IMR-90 (cell line): ENCODE measurements around the gene SELENOM. TPM values are rescaled to one million over a fixed set of nuclear protein-coding genes. Genes with fewer than 3 reads are reported as not detected.
A peak's percentile ranks its signal among the peaks of the same experiment; 100 is the strongest.

Experiments
- ATAC-seq: fragments of 200-7000 bp; cut with Tn5 transposase; 2 replicates; pipeline ENCODE4 v1.9.1; 2020; ENCODE audit warnings: low read depth, mild to moderate bottlenecking, moderate library complexity
- BruUV-seq: library from RNA; stranded (reverse); fragments of 400-500 nt; replicated peaks from 2 replicates; lab custom pipeline; 2021; lab: Mats Ljungman, UMichigan
- CTCF ChIA-PET: fragments of 300-600 bp; formaldehyde crosslinking; extraction: SDS; loops from one replicate; lab custom pipeline; 2021; ENCODE audit warnings: antibody characterized with exemption; lab: Yijun Ruan, JAX
- POLR2A ChIA-PET: fragments of 300-600 bp; sonication (Branson Sonifier 250); formaldehyde crosslinking; loops from one replicate; lab custom pipeline; 2022; ENCODE audit warnings: antibody characterized with exemption; ENCODE audit not compliant: unreplicated experiment; lab: Charles Lee
- DNase-seq: peaks from one replicate; pipeline ENCODE4 v3.0.0; 2013
- H2AFZ ChIP-seq: replicated peaks from 2 replicates; pipeline ENCODE3; 2013; ENCODE audit warnings: low read length, mild to moderate bottlenecking; ENCODE audit not compliant: poor library complexity
- H2AK5ac ChIP-seq: 2 replicates; pipeline ENCODE4 v1.6.1; 2013; ENCODE audit warnings: low read depth, low read length, inconsistent platforms
- H2AK9ac ChIP-seq: replicated peaks from 2 replicates; pipeline ENCODE3; 2013; ENCODE audit warnings: mild to moderate bottlenecking, low read depth, low read length, moderate library complexity; ENCODE audit not compliant: poor library complexity
- H2BK120ac ChIP-seq: 2 replicates; pipeline ENCODE4 v1.6.1; 2013; ENCODE audit warnings: low read depth, low read length, inconsistent platforms
- H2BK15ac ChIP-seq: 3 replicates; pipeline ENCODE4 v1.6.1; 2013; ENCODE audit warnings: low read depth, low read length, inconsistent platforms
- H2BK20ac ChIP-seq: 2 replicates; pipeline ENCODE4 v1.6.1; 2013; ENCODE audit warnings: low read depth, mild to moderate bottlenecking, inconsistent platforms, low read length, moderate library complexity
- H2BK5ac ChIP-seq: 2 replicates; pipeline ENCODE4 v1.6.1; 2013; ENCODE audit warnings: mild to moderate bottlenecking, low read depth, low read length, inconsistent platforms; ENCODE audit not compliant: poor library complexity, severe bottlenecking
- H3K14ac ChIP-seq: replicated peaks from 2 replicates; pipeline ENCODE4 v1.6.1; 2013; ENCODE audit warnings: low read depth, low read length, inconsistent platforms
- H3K18ac ChIP-seq: 2 replicates; pipeline ENCODE4 v1.6.1; 2013; ENCODE audit warnings: low read depth, low read length, control low read depth
- H3K23ac ChIP-seq: 2 replicates; pipeline ENCODE4 v1.6.1; 2013; ENCODE audit warnings: low read depth, low read length, inconsistent platforms
- H3K27ac ChIP-seq: 2 replicates; pipeline ENCODE4 v1.5.1; 2013; ENCODE audit warnings: mild to moderate bottlenecking, control low read depth, low read length; ENCODE audit not compliant: insufficient read depth
- H3K27me3 ChIP-seq: 2 replicates; pipeline ENCODE4 v1.6.1; 2013; ENCODE audit warnings: low read length; ENCODE audit not compliant: control insufficient read depth, insufficient read depth
- H3K36me3 ChIP-seq: 2 replicates; pipeline ENCODE4 v1.6.1; 2013; ENCODE audit warnings: low read length, mixed read lengths; ENCODE audit not compliant: control insufficient read depth, insufficient read depth
- H3K4ac ChIP-seq: 2 replicates; pipeline ENCODE4 v1.6.1; 2013; ENCODE audit warnings: low read depth, low read length, inconsistent platforms
- H3K4me1 ChIP-seq: 2 replicates; pipeline ENCODE4 v1.6.1; 2013; ENCODE audit warnings: low read length, mixed read lengths; ENCODE audit not compliant: control insufficient read depth, insufficient read depth
- H3K4me2 ChIP-seq: 2 replicates; pipeline ENCODE4 v1.6.1; 2013; ENCODE audit warnings: low read depth, mild to moderate bottlenecking, control low read depth, low read length, moderate library complexity
- H3K4me3 ChIP-seq: 2 replicates; pipeline ENCODE4 v1.5.1; 2013; ENCODE audit warnings: low read depth, mild to moderate bottlenecking, control low read depth, low read length, moderate library complexity; ENCODE audit not compliant: insufficient read depth
- H3K56ac ChIP-seq: 2 replicates; pipeline ENCODE4 v1.6.1; 2013; ENCODE audit warnings: low read length, inconsistent platforms; ENCODE audit not compliant: insufficient read depth; ENCODE audit errors: extremely low read depth
- H3K79me1 ChIP-seq, 2 experiments: 2 replicates each; pipeline ENCODE4 v1.6.1; 2013; ENCODE audit warnings: low read length in 2 of 2, inconsistent platforms in 1 of 2, low read depth in 1 of 2
- H3K9ac ChIP-seq: 2 replicates; pipeline ENCODE4 v1.6.1; 2013; ENCODE audit warnings: low read depth, low read length, control low read depth
- H3K9me1 ChIP-seq: 2 replicates; pipeline ENCODE4 v1.6.1; 2013; ENCODE audit warnings: low read length, inconsistent platforms; ENCODE audit not compliant: insufficient read depth
- H3K9me3 ChIP-seq: 2 replicates; pipeline ENCODE4 v1.6.1; 2013; ENCODE audit warnings: low read length; ENCODE audit not compliant: control insufficient read depth, insufficient read depth
- H4K20me1 ChIP-seq: 2 replicates; pipeline ENCODE4 v1.6.1; 2013; ENCODE audit warnings: low read length, inconsistent platforms; ENCODE audit not compliant: insufficient read depth
- H4K5ac ChIP-seq: 2 replicates; pipeline ENCODE4 v1.6.1; 2013; ENCODE audit warnings: mild to moderate bottlenecking, low read depth, low read length, control low read depth
- H4K8ac ChIP-seq, 2 experiments: 2 replicates each; pipeline ENCODE4 v1.6.1; 2013; ENCODE audit warnings: low read depth in 2 of 2, low read length in 2 of 2, control low read depth in 1 of 2, inconsistent platforms in 1 of 2
- H4K91ac ChIP-seq: 2 replicates; pipeline ENCODE4 v1.6.1; 2013; ENCODE audit warnings: low read depth, low read length, inconsistent platforms; ENCODE audit not compliant: insufficient read depth
- BHLHE40 ChIP-seq: fragments of 150-350 bp; IDR thresholded peaks from 2 replicates; pipeline ENCODE4 v1.6.1; 2016; ENCODE audit warnings: mild to moderate bottlenecking, low read depth, low read length
- CEBPB ChIP-seq: IDR thresholded peaks from 2 replicates; pipeline ENCODE4 v1.6.1; 2012; ENCODE audit warnings: low read depth, low read length, improper control_type of control experiment
- CHD1 ChIP-seq: IDR thresholded peaks from 2 replicates; pipeline ENCODE4 v1.6.1; 2012; ENCODE audit warnings: low read depth, low read length, improper control_type of control experiment
- FOS ChIP-seq: fragments of 150-350 bp; IDR thresholded peaks from 2 replicates; pipeline ENCODE4 v1.6.1; 2016; ENCODE audit warnings: low read depth, low read length
- MAFK ChIP-seq: IDR thresholded peaks from 2 replicates; pipeline ENCODE4 v1.6.1; 2012; ENCODE audit warnings: low read depth, low read length, improper control_type of control experiment
- MAZ ChIP-seq: IDR thresholded peaks from 2 replicates; pipeline ENCODE4 v1.6.1; 2012; ENCODE audit warnings: low read depth, mild to moderate bottlenecking, low read length, improper control_type of control experiment, moderate library complexity, borderline replicate concordance
- MXI1 ChIP-seq: IDR thresholded peaks from 2 replicates; pipeline ENCODE4 v1.6.1; 2012; ENCODE audit warnings: low read depth, mild to moderate bottlenecking, low read length, moderate library complexity, borderline replicate concordance
- NFE2L2 ChIP-seq: fragments of 150-350 bp; IDR thresholded peaks from 2 replicates; pipeline ENCODE4 v1.6.1; 2016; ENCODE audit warnings: low read depth, mild to moderate bottlenecking, low read length
- POLR2A ChIP-seq: IDR thresholded peaks from 2 replicates; pipeline ENCODE4 v1.6.1; 2012; ENCODE audit warnings: mild to moderate bottlenecking, low read depth, low read length
- RAD21 ChIP-seq: IDR thresholded peaks from 2 replicates; pipeline ENCODE4 v1.6.1; 2012; ENCODE audit warnings: low read length, improper control_type of control experiment
- RCOR1 ChIP-seq: IDR thresholded peaks from 2 replicates; pipeline ENCODE4 v1.6.1; 2012; ENCODE audit warnings: mild to moderate bottlenecking, low read length, improper control_type of control experiment; ENCODE audit not compliant: insufficient replicate concordance
- RFX5 ChIP-seq: IDR thresholded peaks from 2 replicates; pipeline ENCODE4 v1.8.0; 2012; ENCODE audit warnings: low read depth, mild to moderate bottlenecking, low read length, moderate library complexity
- SMC3 ChIP-seq: fragments of 150-350 bp; IDR thresholded peaks from 2 replicates; pipeline ENCODE4 v1.6.1; 2016; ENCODE audit warnings: low read depth, mild to moderate bottlenecking, antibody characterized with exemption, low read length, moderate library complexity
- USF2 ChIP-seq: fragments of 150-350 bp; IDR thresholded peaks from 2 replicates; pipeline ENCODE4 v1.6.1; 2017; ENCODE audit warnings: mild to moderate bottlenecking, antibody characterized with exemption, low read length, low read depth
- WGBS, 2 experiments: methylation state at CpG; one replicate each; pipeline versions ENCODE4 v1.1.5 to v1.1.7; 2013; ENCODE audit warnings: missing lambda C conversion rate in 2 of 2; ENCODE audit not compliant: insufficient read length in 1 of 2; ENCODE audit errors: extremely low coverage in 2 of 2; 5-methylcytosine and 5-hydroxymethylcytosine counted together
- dilution Hi-C: fragments of 300-500 bp; cut with HindIII; formaldehyde crosslinking; loops from one replicate; pipeline ENCODE4 v1.14.3; 2018; ENCODE audit warnings: low sequenced_read_pairs; ENCODE audit not compliant: unreplicated experiment
- in situ Hi-C: fragments of 300-500 bp; cut with MboI; formaldehyde crosslinking; loops from 3 replicates; pipeline ENCODE4 v1.14.3; 2019; ENCODE audit warnings: low sequenced_read_pairs, inconsistent platforms, mixed read lengths
- intact Hi-C: fragments of 100-400 bp; cut with micrococcal nuclease; formaldehyde crosslinking; loops from 2 replicates; pipeline ENCODE4 v1.10.0; 2022
- polyA plus RNA-seq, 3 experiments: library from polyadenylated mRNA; depleted of rRNA; stranded (reverse); fragments of >200 nt; gene quantifications; 2 replicates each; pipeline ENCODE4 v1.2.3, GENCODE V29; 2012; ENCODE audit warnings: low replicate concordance in 1 of 3
- total RNA-seq: library from RNA; depleted of rRNA; stranded (reverse); fragments of >200 nt; gene quantifications from 2 replicates; pipeline ENCODE4 v1.2.3, GENCODE V29; 2012
- TF ChIP-seq, protein P1 (sequence below): conservative IDR thresholded peaks from 2 replicates; pipeline ENCODE4 v1.5.1; 2012; ENCODE audit warnings: mild to moderate bottlenecking, low read depth, low read length, improper control_type of control experiment
- TF ChIP-seq, protein P2 (sequence below): fragments of 150-350 bp; IDR thresholded peaks from 2 replicates; pipeline ENCODE4 v1.6.1; 2016; ENCODE audit warnings: low read depth, mild to moderate bottlenecking, low read length, moderate library complexity, borderline replicate concordance

Gene SELENOM
- total and polyA plus RNA-seq, 2 of the 4 experiments (the other 2 are of a cell fraction) = 46.2 to 270 TPM

GRCh38 chr22:31085493-31085824, 21.9 kb downstream of the SELENOM start:
- ChIA-PET POLR2A (interaction anchor here (0.5 to 0.7 kb wide), 3 partner anchors 9 to 145 kb away, joined by 3 to 8 read pairs (median 4); no protein-coding TSS in a partner anchor), CTCF (interaction anchor here (4.0 kb wide), 1 partner anchor 49 kb away, joined by 10 read pairs; no protein-coding TSS in a partner anchor)
- H3K4me3 ChIP-seq = peak overlapping the region; percentile 80
- peak overlapping the region; percentile 99 for H2AK5ac ChIP-seq
- dilution Hi-C loops (no loop called here), in situ Hi-C loops (loop anchor here (5.0 kb wide), 1 partner anchor 138 kb away; no protein-coding TSS in a partner anchor), intact Hi-C loops (no loop called here)
- H3K4me1 ChIP-seq = peaks cover 26% of the 10 kb centered on the region
- peak overlapping the region; percentile 93 for H2BK120ac ChIP-seq
- H3K9me1 ChIP-seq = peaks cover 16% of the 10 kb centered on the region
- H3K36me3 ChIP-seq = peaks cover 42% of the 10 kb centered on the region
- peak overlapping the region; percentile 98 for H3K27ac ChIP-seq
- H2BK20ac ChIP-seq = peak overlapping the region; percentile 24; the same call in 1 of the 2 replicates
- 0 out of 3 replicates have a peak overlapping the region, but pooled peaks have one; percentile 92 for H2BK15ac ChIP-seq
- no peaks in the 10 kb centered on the region for H3K9me3 ChIP-seq
- peak overlapping the region; percentile 96 for H3K4me2 ChIP-seq
- H4K91ac ChIP-seq = peak overlapping the region; percentile 98
- H2AFZ ChIP-seq = peak overlapping the region; percentile 97
- 44% methylated on average over 5 of the region's 13 CpGs; no CpG with 5 or more reads in 1 of the 2 experiments for WGBS, 2 experiments
- DNase-seq (no peak), ATAC-seq (no peak)
- peak overlapping the region; percentile 94 for H3K9ac ChIP-seq
- H2AK9ac ChIP-seq = peak overlapping the region; percentile 100
- TF ChIP-seq RAD21 = no peak
- TF ChIP-seq RFX5 = no peak
- TF ChIP-seq FOS = no peak
- TF ChIP-seq MXI1 = no peak
- TF ChIP-seq POLR2A = no peak
- TF ChIP-seq, protein P1, sequence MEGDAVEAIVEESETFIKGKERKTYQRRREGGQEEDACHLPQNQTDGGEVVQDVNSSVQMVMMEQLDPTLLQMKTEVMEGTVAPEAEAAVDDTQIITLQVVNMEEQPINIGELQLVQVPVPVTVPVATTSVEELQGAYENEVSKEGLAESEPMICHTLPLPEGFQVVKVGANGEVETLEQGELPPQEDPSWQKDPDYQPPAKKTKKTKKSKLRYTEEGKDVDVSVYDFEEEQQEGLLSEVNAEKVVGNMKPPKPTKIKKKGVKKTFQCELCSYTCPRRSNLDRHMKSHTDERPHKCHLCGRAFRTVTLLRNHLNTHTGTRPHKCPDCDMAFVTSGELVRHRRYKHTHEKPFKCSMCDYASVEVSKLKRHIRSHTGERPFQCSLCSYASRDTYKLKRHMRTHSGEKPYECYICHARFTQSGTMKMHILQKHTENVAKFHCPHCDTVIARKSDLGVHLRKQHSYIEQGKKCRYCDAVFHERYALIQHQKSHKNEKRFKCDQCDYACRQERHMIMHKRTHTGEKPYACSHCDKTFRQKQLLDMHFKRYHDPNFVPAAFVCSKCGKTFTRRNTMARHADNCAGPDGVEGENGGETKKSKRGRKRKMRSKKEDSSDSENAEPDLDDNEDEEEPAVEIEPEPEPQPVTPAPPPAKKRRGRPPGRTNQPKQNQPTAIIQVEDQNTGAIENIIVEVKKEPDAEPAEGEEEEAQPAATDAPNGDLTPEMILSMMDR = no peak
- TF ChIP-seq MAFK = no peak
- no peak for TF ChIP-seq SMC3
- TF ChIP-seq CHD1 = no peak
- no peak for TF ChIP-seq USF2
- TF ChIP-seq, protein P2, sequence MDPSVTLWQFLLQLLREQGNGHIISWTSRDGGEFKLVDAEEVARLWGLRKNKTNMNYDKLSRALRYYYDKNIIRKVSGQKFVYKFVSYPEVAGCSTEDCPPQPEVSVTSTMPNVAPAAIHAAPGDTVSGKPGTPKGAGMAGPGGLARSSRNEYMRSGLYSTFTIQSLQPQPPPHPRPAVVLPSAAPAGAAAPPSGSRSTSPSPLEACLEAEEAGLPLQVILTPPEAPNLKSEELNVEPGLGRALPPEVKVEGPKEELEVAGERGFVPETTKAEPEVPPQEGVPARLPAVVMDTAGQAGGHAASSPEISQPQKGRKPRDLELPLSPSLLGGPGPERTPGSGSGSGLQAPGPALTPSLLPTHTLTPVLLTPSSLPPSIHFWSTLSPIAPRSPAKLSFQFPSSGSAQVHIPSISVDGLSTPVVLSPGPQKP = no peak
- TF ChIP-seq MAZ = no peak
- no peak for TF ChIP-seq CEBPB
- TF ChIP-seq RCOR1 = no peak
- TF ChIP-seq NFE2L2 = no peak
- TF ChIP-seq BHLHE40 = no peak
- peak overlapping the region; percentile 32; the same call in 1 of the 2 replicates for H3K18ac ChIP-seq
- H3K23ac ChIP-seq = peak overlapping the region; percentile 84
- H3K79me1 ChIP-seq = peaks cover 35 to 89% of the 10 kb centered on the region in 2 experiments
- H4K8ac ChIP-seq = peak overlapping the region; percentile 88 to 98; a peak in 3 of 4 replicates
- peak overlapping the region; percentile 100 for H3K4ac ChIP-seq
- H2BK5ac ChIP-seq = peak overlapping the region; percentile 90
- no TSS peak for BruUV-seq
- peaks cover 15% of the 10 kb centered on the region for H4K20me1 ChIP-seq
- H3K56ac ChIP-seq = 0 out of 2 replicates have a peak overlapping the region, but pooled peaks have one; percentile 38
- H3K27me3 ChIP-seq = no peaks in the 10 kb centered on the region
- H4K5ac ChIP-seq = peak overlapping the region; percentile 80
- peak overlapping the region; percentile 99 for H3K14ac ChIP-seq
